Lower leg skin (tissue), 3 donors: ENCODE measurements around the gene NOX5.

Experiments used
- POLR2A ChIP-seq, 2 donors: fragments of 450-650 bp; IDR thresholded peaks; one replicate each; pipeline ENCODE4 v1.6.1; 2016 to 2017; ENCODE audit warnings: antibody characterized with exemption in 2 of 2, mild to moderate bottlenecking in 1 of 2, moderate library complexity in 1 of 2
- TF ChIP-seq, protein P1 (sequence below), 3 donors: fragments of 450-650 bp; IDR thresholded peaks; one replicate each; pipeline ENCODE4 v1.5.1; 2016; ENCODE audit warnings: antibody characterized with exemption in 3 of 3, mild to moderate bottlenecking in 3 of 3, moderate library complexity in 2 of 3

- TF ChIP-seq, protein P1, sequence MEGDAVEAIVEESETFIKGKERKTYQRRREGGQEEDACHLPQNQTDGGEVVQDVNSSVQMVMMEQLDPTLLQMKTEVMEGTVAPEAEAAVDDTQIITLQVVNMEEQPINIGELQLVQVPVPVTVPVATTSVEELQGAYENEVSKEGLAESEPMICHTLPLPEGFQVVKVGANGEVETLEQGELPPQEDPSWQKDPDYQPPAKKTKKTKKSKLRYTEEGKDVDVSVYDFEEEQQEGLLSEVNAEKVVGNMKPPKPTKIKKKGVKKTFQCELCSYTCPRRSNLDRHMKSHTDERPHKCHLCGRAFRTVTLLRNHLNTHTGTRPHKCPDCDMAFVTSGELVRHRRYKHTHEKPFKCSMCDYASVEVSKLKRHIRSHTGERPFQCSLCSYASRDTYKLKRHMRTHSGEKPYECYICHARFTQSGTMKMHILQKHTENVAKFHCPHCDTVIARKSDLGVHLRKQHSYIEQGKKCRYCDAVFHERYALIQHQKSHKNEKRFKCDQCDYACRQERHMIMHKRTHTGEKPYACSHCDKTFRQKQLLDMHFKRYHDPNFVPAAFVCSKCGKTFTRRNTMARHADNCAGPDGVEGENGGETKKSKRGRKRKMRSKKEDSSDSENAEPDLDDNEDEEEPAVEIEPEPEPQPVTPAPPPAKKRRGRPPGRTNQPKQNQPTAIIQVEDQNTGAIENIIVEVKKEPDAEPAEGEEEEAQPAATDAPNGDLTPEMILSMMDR (IDR thresholded peaks at IDR 0.05) = no peak
- TF ChIP-seq POLR2A (IDR thresholded peaks at IDR 0.05) = no peak
Observed at GRCh38 chr15:69018951-69019350, 4.5 kb downstream of the NOX5 start.
